Measurements from ENCODE around the gene HTATSF1. TPM values are rescaled to one million over a fixed set of nuclear protein-coding genes. Genes with fewer than 3 reads are reported as not detected.
A peak's percentile ranks its signal among the peaks of the same experiment; 100 is the strongest.

HTATSF1 gene
- total RNA-seq, 1 experiment from 2014 or later: 49.5 TPM

- H3K9me3 ChIP-seq (ENCODE audit: control insufficient read depth, low read depth, low read length): peaks cover 40% of the 10 kb centered on the region
- DNase-seq: no peak
- peaks cover 6% of the 10 kb centered on the region for H3K23me2 ChIP-seq (ENCODE audit: insufficient read length, low read depth, low read length, poor library complexity, severe bottlenecking)
- H3K4me1 Mint-ChIP-seq: no peaks in the 10 kb centered on the region
- H2BK120ac ChIP-seq (ENCODE audit: low read depth, low read length, poor library complexity, severe bottlenecking): no peak overlapping the region
- H4K8ac ChIP-seq (replicated peaks; ENCODE audit: insufficient read length, low read depth, low read length): no peak overlapping the region
- no peak overlapping the region for H3K23ac ChIP-seq (ENCODE audit: insufficient read length, low read depth, low read length)
- no peak overlapping the region for H2BK5ac ChIP-seq (ENCODE audit: insufficient read length, low read length)
- H3T11ph ChIP-seq (ENCODE audit: low read length): no peak overlapping the region
- no peaks in the 10 kb centered on the region for H3K27me3 ChIP-seq (ENCODE audit: insufficient read depth, low read length)
- peaks cover 60 to 69% of the 10 kb centered on the region in 2 experiments for H3K9me3 Mint-ChIP-seq
- H2AFZ ChIP-seq (ENCODE audit: low read length): no peak overlapping the region
- no peaks in the 10 kb centered on the region; a peak in 1 of 7 replicates for H3K36me3 Mint-ChIP-seq (ENCODE audit: insufficient read depth in 1 of 3, low read depth in 3 of 3)
- H3K56ac ChIP-seq (ENCODE audit: insufficient read length, low read depth, low read length): no peak overlapping the region
- H3K18ac ChIP-seq (ENCODE audit: insufficient read length, low read depth, low read length): no peak overlapping the region
- no peak overlapping the region for H3K9ac ChIP-seq (ENCODE audit: extremely low read depth, insufficient read length, low read length)
- no peak overlapping the region for H3K4me2 ChIP-seq (ENCODE audit: insufficient read depth, insufficient read length, low read length)
- no peak overlapping the region for H3K27ac ChIP-seq (ENCODE audit: insufficient read length, low read depth, low read length)
- no peak overlapping the region for H3K14ac ChIP-seq (ENCODE audit: insufficient read depth, low read length)
- no CpG with 5 or more reads among the region's 6 CpGs for WGBS (ENCODE audit: extremely low coverage, insufficient read length, low lambda C conversion rate)
- H2BK15ac ChIP-seq (ENCODE audit: low read depth, low read length): no peak overlapping the region
- H3K79me1 ChIP-seq (ENCODE audit: insufficient read depth, low read depth, low read length, poor library complexity, severe bottlenecking): no peaks in the 10 kb centered on the region
- peak; percentile 42; the same call in 2 of the 3 replicates for TF ChIP-seq CTCF (conservative IDR thresholded peaks at IDR 0.05)
- no peak overlapping the region for H3K27ac Mint-ChIP-seq
- H3K4me3 Mint-ChIP-seq: no peak overlapping the region
- no peaks in the 10 kb centered on the region for H3K79me2 ChIP-seq (ENCODE audit: insufficient read depth, low read length)
- no peak overlapping the region for H4K91ac ChIP-seq (ENCODE audit: insufficient read length, low read depth, low read length)
- no peaks in the 10 kb centered on the region for H4K20me1 ChIP-seq (ENCODE audit: control insufficient read depth, insufficient read depth, insufficient read length)
- H2AK5ac ChIP-seq (ENCODE audit: insufficient read length, low read length): no peak overlapping the region
- H3K4ac ChIP-seq (ENCODE audit: low read depth, low read length): no peak overlapping the region
- no peak overlapping the region for H2BK20ac ChIP-seq (ENCODE audit: low read depth, low read length, poor library complexity, severe bottlenecking)
- peaks cover 17% of the 10 kb centered on the region for H3K27me3 Mint-ChIP-seq (ENCODE audit: low read depth)
- no peaks in the 10 kb centered on the region for H3K4me1 ChIP-seq (ENCODE audit: insufficient read depth, low read length)
- no peak overlapping the region for H2BK12ac ChIP-seq (ENCODE audit: insufficient read length, low read depth, low read length)
- H4K5ac ChIP-seq (ENCODE audit: insufficient read length, low read depth, low read length): no peak overlapping the region
Measured at GRCh38 chrX:136491832-136492231, 5.6 kb upstream of the HTATSF1 start.

Measured in H9 (cell line).